Choroid plexus epithelial cell (primary cell): ENCODE results near the gene TRIM46.

Experiments used
- DNase-seq: peaks from one replicate; pipeline ENCODE4 v3.0.0-alpha.2; 2010; ENCODE audit warnings: low read depth
- H3K4me3 ChIP-seq: 2 replicates; pipeline ENCODE4 v1.5.1; 2011; ENCODE audit warnings: low read depth, mild to moderate bottlenecking, control low read depth, low read length, moderate library complexity
- CTCF ChIP-seq: conservative IDR thresholded peaks from 2 replicates; pipeline ENCODE4 v1.5.1; 2011; ENCODE audit warnings: low read depth, mild to moderate bottlenecking, control low read depth, inconsistent platforms, low read length, moderate library complexity

The TRIM46 gene

GRCh38 chr1:155175281-155175926, 1.8 kb downstream of the TRIM46 start:
- H3K4me3 ChIP-seq: peak overlapping the region; percentile 97
- TF ChIP-seq CTCF: no peak
- no peak for DNase-seq

- TF ChIP-seq CTCF: no peak
- H3K4me3 ChIP-seq: no peak overlapping the region
- DNase-seq: no peak
Measured at GRCh38 chr1:155175927-155176371, 2.3 kb downstream of the TRIM46 start.

- peak; percentile 75 for DNase-seq
- no peak overlapping the region for H3K4me3 ChIP-seq
- TF ChIP-seq CTCF: peak; percentile 94
Measured at GRCh38 chr1:155176544-155177071, 3.0 kb downstream of the TRIM46 start.

- TF ChIP-seq CTCF: no peak
- DNase-seq: no peak
- H3K4me3 ChIP-seq: no peak overlapping the region
Measured at GRCh38 chr1:155177192-155177917, 3.7 kb downstream of the TRIM46 start.

GRCh38 chr1:155177918-155178281, 4.3 kb downstream of the TRIM46 start:
- no peak for TF ChIP-seq CTCF
- no peak overlapping the region for H3K4me3 ChIP-seq
- DNase-seq: no peak

GRCh38 chr1:155178441-155179111, 4.9 kb downstream of the TRIM46 start:
- H3K4me3 ChIP-seq: no peak overlapping the region
- TF ChIP-seq CTCF: no peak
- no peak for DNase-seq
